T-helper 17 cell (primary cell): Measurements from ENCODE around the gene MRM1. TPM values are rescaled to one million over a fixed set of nuclear protein-coding genes. Genes with fewer than 3 reads are reported as not detected.
A peak's percentile ranks its signal among the peaks of the same experiment; 100 is the strongest.

Source experiments
- ATAC-seq: fragments of 150-1000 bp; cut with Tn5 transposase; 2 replicates; pipeline ENCODE4 v1.10.0; 2021; ENCODE audit warnings: mild to moderate bottlenecking, moderate library complexity
- DNase-seq, 3 donors: peaks; one replicate each; pipeline versions ENCODE4 v3.0.0 to v3.0.0-alpha.2; 2020 to 2021
- H3K9me3 ChIP-seq: one replicate; pipeline ENCODE4 v1.7.0; 2013; ENCODE audit warnings: low read length, mild to moderate bottlenecking; ENCODE audit not compliant: control insufficient read depth, poor library complexity, severe bottlenecking
- H3K27ac Mint-ChIP-seq: one replicate; pipeline ENCODE4 v1.8.0; 2022; ENCODE audit warnings: mild to moderate bottlenecking, moderate library complexity, mixed read lengths
- H3K27me3 Mint-ChIP-seq: one replicate; pipeline ENCODE4 v1.8.0; 2022; ENCODE audit warnings: mixed read lengths
- H3K36me3 Mint-ChIP-seq: one replicate; pipeline ENCODE4 v1.8.0; 2022; ENCODE audit warnings: low read depth, mixed read lengths
- H3K4me1 Mint-ChIP-seq: one replicate; pipeline ENCODE4 v1.8.0; 2022; ENCODE audit warnings: mild to moderate bottlenecking, mixed read lengths
- H3K4me3 Mint-ChIP-seq: one replicate; pipeline ENCODE4 v1.8.0; 2022; ENCODE audit warnings: mild to moderate bottlenecking, moderate library complexity, mixed read lengths
- total RNA-seq, 4 donors: library from RNA in 2 of 4; stranded (reverse) in 2 of 4; gene quantifications; one replicate each; pipeline ENCODE4 v1.2.3 and lab custom pipeline; 2022 to 2026

Gene MRM1
- total RNA-seq, 2 donors from 2014 or later, result 2.6 to 3.4 TPM

GRCh38 chr17:36608794-36609497, 7.6 kb downstream of the MRM1 start:
- peak; percentile 71 for ATAC-seq
- peaks cover 26% of the 10 kb centered on the region for H3K4me1 Mint-ChIP-seq

GRCh38 chr17:36609498-36609862, 8.1 kb downstream of the MRM1 start:
- ATAC-seq (no peak), DNase-seq (no peak)
- Mint-ChIP-seq H3K4me3 (no peak overlapping the region), H3K27me3 (no peaks in the 10 kb centered on the region), H3K4me1 (peaks cover 21% of the 10 kb centered on the region), H3K36me3 (peaks cover 4% of the 10 kb centered on the region), H3K27ac (no peak overlapping the region)
- H3K9me3 ChIP-seq, result no peaks in the 10 kb centered on the region

More at GRCh38 chr17:36608794-36609497, 7.6 kb downstream of the MRM1 start:
- peak overlapping the region; percentile 59 for H3K4me3 Mint-ChIP-seq
- no peaks in the 10 kb centered on the region for H3K9me3 ChIP-seq
- no peaks in the 10 kb centered on the region for H3K27me3 Mint-ChIP-seq
- H3K36me3 Mint-ChIP-seq, result peaks cover 6% of the 10 kb centered on the region
- no peak overlapping the region for H3K27ac Mint-ChIP-seq
- DNase-seq, result no peak

GRCh38 chr17:36610474-36610873, 9.1 kb downstream of the MRM1 start:
- no peaks in the 10 kb centered on the region for H3K27me3 Mint-ChIP-seq
- H3K4me3 Mint-ChIP-seq, result no peak overlapping the region
- H3K27ac Mint-ChIP-seq, result no peak overlapping the region
- peaks cover 4% of the 10 kb centered on the region for H3K36me3 Mint-ChIP-seq
- no peaks in the 10 kb centered on the region for H3K9me3 ChIP-seq
- peaks cover 17% of the 10 kb centered on the region for H3K4me1 Mint-ChIP-seq
- DNase-seq, result no peak
- ATAC-seq, result no peak

GRCh38 chr17:36611345-36612072, 10.1 kb downstream of the MRM1 start:
- Mint-ChIP-seq H3K27me3 (no peaks in the 10 kb centered on the region), H3K27ac (no peak overlapping the region), H3K4me3 (no peak overlapping the region), H3K36me3 (no peaks in the 10 kb centered on the region), H3K4me1 (peaks cover 10% of the 10 kb centered on the region)
- H3K9me3 ChIP-seq, result no peaks in the 10 kb centered on the region
- DNase-seq, result no peak
- ATAC-seq, result no peak

- DNase-seq (no peak), ATAC-seq (no peak)
- H3K9me3 ChIP-seq, result no peaks in the 10 kb centered on the region
- Mint-ChIP-seq H3K27ac (no peak overlapping the region), H3K36me3 (no peaks in the 10 kb centered on the region), H3K4me1 (peaks cover 10% of the 10 kb centered on the region), H3K4me3 (no peak overlapping the region), H3K27me3 (no peaks in the 10 kb centered on the region)
These were observed 10.9 kb downstream of the MRM1 start for GRCh38 chr17:36612323-36612722.

- DNase-seq, result no peak
- no peak for ATAC-seq
- peaks cover 6% of the 10 kb centered on the region for H3K4me1 Mint-ChIP-seq
- H3K27ac Mint-ChIP-seq, result no peak overlapping the region
- H3K4me3 Mint-ChIP-seq, result no peak overlapping the region
- H3K36me3 Mint-ChIP-seq, result no peaks in the 10 kb centered on the region
- no peaks in the 10 kb centered on the region for H3K27me3 Mint-ChIP-seq
- H3K9me3 ChIP-seq, result no peaks in the 10 kb centered on the region
These were observed 11.8 kb downstream of the MRM1 start for GRCh38 chr17:36613155-36613554.

GRCh38 chr17:36614081-36614480, 12.7 kb downstream of the MRM1 start:
- Mint-ChIP-seq H3K4me1 (peaks cover 6% of the 10 kb centered on the region), H3K4me3 (no peak overlapping the region), H3K27me3 (no peaks in the 10 kb centered on the region), H3K36me3 (no peaks in the 10 kb centered on the region), H3K27ac (no peak overlapping the region)
- DNase-seq, result no peak
- no peak for ATAC-seq
- no peaks in the 10 kb centered on the region for H3K9me3 ChIP-seq

- no peaks in the 10 kb centered on the region for H3K27me3 Mint-ChIP-seq
- H3K4me3 Mint-ChIP-seq, result no peak overlapping the region
- H3K36me3 Mint-ChIP-seq, result no peaks in the 10 kb centered on the region
- ATAC-seq (no peak), DNase-seq (no peak)
- H3K27ac Mint-ChIP-seq, result no peak overlapping the region
- H3K4me1 Mint-ChIP-seq, result no peaks in the 10 kb centered on the region
- no peaks in the 10 kb centered on the region for H3K9me3 ChIP-seq
These were observed 13.6 kb downstream of the MRM1 start for GRCh38 chr17:36614933-36615332.

GRCh38 chr17:36616061-36617029, 15.0 kb downstream of the MRM1 start:
- no peak for ATAC-seq
- no peaks in the 10 kb centered on the region for H3K36me3 Mint-ChIP-seq
- H3K4me1 Mint-ChIP-seq, result peaks cover 3% of the 10 kb centered on the region
- H3K27me3 Mint-ChIP-seq, result no peaks in the 10 kb centered on the region
- no peaks in the 10 kb centered on the region for H3K9me3 ChIP-seq
- no peak overlapping the region for H3K4me3 Mint-ChIP-seq
- DNase-seq, result no peak
- H3K27ac Mint-ChIP-seq, result no peak overlapping the region

GRCh38 chr17:36617773-36618172, 16.4 kb downstream of the MRM1 start:
- Mint-ChIP-seq H3K27me3 (no peaks in the 10 kb centered on the region), H3K36me3 (no peaks in the 10 kb centered on the region), H3K4me3 (no peak overlapping the region), H3K27ac (no peak overlapping the region), H3K4me1 (peaks cover 9% of the 10 kb centered on the region)
- ATAC-seq (no peak), DNase-seq (no peak)
- H3K9me3 ChIP-seq, result no peaks in the 10 kb centered on the region

- DNase-seq (no peak), ATAC-seq (no peak)
- no peaks in the 10 kb centered on the region for H3K9me3 ChIP-seq
- Mint-ChIP-seq H3K27me3 (no peaks in the 10 kb centered on the region), H3K4me3 (no peak overlapping the region), H3K4me1 (peaks cover 11% of the 10 kb centered on the region), H3K36me3 (no peaks in the 10 kb centered on the region), H3K27ac (no peak overlapping the region)
These were observed 21.9 kb downstream of the MRM1 start for GRCh38 chr17:36623281-36623680.

- no peak overlapping the region for H3K4me3 Mint-ChIP-seq
- no peaks in the 10 kb centered on the region for H3K36me3 Mint-ChIP-seq
- H3K9me3 ChIP-seq, result no peaks in the 10 kb centered on the region
- H3K27me3 Mint-ChIP-seq, result peaks cover under 1% of the 10 kb centered on the region
- peaks cover 16% of the 10 kb centered on the region for H3K4me1 Mint-ChIP-seq
- no peak overlapping the region for H3K27ac Mint-ChIP-seq
- DNase-seq (no peak), ATAC-seq (no peak)
These were observed 23.8 kb downstream of the MRM1 start for GRCh38 chr17:36625188-36625587.

- Mint-ChIP-seq H3K4me1 (peaks cover 9% of the 10 kb centered on the region), H3K27me3 (peaks cover 14% of the 10 kb centered on the region), H3K27ac (no peak overlapping the region), H3K4me3 (no peak overlapping the region), H3K36me3 (no peaks in the 10 kb centered on the region)
- no peak for ATAC-seq
- H3K9me3 ChIP-seq, result no peaks in the 10 kb centered on the region
- DNase-seq, result no peak
These were observed 25.7 kb downstream of the MRM1 start for GRCh38 chr17:36627101-36627500.
